NCI-H146 treated with DMSO at 0.1 percent for 48 hours (cell line): ENCODE measurements around the gene KCNH2.

Experiments
- DNase-seq: peaks from one replicate; lab custom pipeline; 2025; ENCODE audit not compliant: unreplicated experiment; lab: John Stamatoyannopoulos, UW

Gene KCNH2

GRCh38 chr7:150976529-150977381 lies 1.4 kb downstream of the KCNH2 start:
- DNase-seq: peak; percentile 34

DNA sequence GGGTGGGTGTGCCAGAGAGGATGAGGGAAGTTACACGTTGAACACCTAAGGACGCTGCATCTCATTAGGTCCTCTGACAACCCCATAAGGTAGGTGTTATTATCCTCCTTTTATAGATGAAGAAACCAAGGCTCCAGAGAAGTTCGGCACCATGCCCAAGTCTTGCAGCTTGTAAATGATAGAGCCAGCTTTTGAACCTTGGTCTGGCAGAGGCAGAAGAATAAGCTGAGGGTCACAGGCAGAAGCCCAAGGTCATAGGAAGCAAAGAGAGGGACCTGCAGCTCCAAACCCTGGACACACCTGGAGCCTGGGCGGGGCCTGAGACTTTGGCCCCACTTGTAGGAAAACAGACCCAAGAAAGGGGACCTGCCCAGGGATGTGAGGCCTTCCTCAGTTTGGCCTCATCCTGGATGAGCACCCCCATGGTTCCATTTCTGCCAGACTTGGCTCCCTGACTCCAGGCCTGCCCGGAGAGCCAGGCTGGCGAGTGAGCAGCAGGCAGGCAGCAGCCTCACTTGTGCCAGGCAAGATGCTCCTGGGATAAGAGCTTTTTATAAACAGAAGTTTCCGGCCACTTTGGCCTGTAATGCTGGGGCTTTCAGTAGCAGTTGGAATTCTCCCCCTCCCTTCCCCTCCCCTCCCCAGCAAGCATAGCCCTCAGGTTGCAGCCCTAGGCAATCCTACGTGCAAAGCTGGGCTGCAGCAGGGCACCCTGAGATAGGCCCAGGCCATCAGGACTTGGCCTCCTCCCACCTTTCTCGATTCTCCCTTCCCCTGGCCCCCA lies 2.4 kb downstream of the KCNH2 start:
- DNase-seq: no peak

DNA sequence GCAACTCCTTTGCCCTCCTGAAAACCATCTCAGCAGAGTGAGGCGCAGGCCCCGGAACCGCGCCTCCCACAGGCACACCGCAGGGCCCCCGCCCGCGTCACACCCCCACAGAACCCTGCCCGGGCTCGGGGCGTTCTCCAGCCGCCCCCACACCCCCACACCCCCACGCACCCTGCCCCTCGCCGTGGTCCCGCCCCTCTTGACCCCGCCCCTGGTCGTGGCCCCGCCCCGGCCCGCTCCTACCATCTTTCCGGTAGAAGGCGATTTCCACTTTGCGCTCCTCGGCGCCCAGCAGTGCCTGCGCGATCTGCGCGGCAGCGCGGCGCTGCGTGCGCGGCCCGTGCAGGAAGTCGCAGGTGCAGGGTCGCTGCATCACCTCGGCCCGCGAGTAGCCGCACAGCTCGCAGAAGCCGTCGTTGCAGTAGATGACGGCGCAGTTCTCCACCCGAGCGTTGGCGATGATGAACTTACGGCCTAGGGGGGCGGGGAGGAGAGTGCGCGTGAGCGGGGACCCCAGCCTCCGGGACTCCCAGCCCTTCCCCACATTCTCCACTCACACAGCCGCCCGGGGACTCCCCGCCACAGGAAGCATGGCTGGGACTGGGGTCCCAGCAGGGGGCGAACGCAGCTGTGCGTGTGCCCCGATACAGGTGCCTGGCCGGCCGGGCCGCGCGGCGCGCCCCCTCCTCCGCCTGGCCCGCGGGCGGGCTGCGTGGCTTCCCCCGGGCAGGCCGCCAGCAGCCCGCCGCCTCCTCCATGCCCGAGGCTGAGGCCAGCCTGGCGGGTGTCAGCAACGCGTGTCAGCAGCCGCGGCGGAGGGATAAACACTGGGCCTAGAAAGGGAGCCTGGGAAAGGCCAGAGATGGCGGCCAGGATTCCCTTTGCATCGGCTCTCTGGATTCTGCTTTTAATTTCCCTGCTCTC lies 3.4 kb downstream of the KCNH2 start:
- DNase-seq: peak; percentile 59

DNA sequence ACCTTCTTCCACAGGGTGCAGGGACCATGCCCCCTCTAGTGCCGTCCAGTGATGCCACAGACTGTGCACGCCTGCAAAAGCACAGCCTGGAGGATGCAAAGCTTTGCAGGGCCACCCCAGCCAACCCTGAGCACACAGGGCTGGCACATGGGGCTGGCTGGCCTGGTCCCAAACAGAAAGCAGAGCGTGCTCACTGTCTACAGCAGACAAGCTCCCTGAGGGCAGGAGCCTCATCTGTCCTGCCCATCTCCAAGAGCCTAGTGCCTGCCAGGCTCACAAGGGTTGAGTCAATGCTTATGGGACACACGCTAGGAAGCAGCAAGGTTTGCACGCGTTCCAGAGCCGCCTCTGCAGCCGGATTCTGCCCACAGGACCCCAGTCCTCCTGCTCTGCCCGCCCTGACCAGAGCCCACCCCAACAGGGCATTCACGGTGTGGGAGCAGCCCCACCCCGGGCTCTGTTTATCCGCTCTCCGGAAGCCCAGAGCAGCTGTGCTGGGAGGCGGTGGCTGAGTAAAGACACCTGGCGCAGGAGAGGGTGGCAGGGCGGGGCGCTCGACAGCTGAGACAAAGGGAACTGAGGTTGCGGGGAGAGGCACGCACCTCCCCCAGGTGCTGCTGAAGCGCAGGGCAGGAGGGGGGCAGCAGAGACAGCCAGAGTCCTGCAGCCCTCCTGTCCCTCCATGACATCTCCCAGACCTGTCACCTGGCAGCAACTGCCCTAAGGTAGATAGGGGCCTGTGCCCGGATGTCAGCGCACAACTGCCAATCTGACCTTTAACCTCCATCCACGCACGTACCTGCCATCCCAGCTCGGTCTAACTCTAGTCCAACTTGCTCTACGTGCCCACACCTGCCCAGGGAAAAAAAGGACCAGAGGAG lies 4.3 kb downstream of the KCNH2 start:
- DNase-seq: peak; percentile 85

DNA sequence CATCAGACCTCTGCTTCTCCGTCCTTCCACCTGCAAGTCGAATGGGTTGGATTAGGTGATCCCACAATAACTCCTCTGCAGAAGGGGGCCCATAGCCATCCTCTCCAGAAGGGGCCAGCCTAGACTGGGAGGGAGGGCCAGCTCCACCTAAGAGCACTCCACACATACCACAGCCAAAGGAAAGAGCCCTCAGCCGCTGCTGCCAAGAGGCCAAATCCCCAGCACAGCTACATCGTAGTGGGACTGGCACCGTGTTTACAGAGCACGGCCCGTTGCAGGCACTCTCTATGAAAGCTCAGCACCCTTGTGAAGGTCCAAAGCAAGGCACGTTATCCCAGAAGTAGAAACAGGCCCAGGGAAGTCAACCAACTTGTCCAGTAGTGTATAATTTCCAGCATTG lies 5.4 kb downstream of the KCNH2 start:
- no peak for DNase-seq

DNA sequence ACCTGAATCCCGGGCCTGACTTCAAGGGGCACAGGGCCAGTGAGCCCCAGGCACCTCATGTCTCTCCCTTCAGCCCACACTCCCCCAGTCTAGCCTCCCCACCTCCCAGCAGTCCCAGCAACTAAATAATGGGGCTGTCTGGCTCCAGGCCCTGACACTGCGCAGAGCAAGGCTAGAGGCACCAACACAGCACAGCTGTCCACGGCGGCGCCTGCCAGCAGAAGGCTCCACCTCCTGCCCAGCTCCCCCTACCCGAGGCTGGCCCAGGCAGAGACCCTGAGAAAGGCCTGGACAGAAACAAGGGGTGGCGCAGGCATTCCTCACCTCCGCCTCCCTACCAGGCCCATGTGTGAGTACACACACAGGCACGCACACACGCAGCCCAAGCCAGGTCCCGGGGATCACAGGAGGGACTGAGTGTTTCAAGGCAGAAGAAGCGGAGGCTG lies 6.1 kb downstream of the KCNH2 start:
- no peak for DNase-seq

DNA sequence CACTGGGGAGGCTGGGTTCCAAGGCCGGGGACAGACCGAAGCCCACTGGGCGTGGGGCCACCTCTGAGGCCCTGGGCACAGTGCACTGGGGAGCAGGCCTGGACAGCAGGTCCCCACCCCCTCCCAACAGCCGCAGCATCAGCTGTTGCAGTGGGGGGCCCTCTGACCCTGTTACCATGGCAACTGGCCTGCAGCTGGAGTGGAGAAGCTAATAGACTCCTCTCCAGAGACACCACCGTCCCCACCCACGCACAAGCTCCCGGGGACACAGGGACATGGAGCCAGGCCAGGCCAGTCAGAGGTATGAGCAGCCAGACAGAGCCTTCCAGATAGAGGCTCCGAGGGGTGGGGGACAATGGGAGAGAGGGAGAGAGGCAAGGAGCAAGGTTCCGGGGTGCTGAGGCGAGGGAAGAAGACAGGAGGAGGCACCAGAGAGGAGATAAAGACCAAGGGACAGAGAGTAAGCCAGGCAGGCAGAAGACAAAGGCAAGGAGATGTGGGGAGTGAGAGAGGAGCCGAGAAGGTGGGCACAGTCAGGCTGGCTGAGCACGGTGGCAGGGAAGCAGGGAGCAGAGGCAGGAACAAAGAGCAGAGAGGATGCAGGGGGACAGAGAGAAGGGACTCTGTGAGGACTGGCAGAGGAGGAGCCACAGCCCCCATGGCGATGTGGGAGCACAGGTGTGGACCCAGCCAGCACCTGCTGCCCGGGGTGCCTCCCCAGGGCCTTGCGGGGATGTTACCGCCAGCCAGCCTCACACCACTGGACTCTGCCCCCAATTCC lies 6.7 kb downstream of the KCNH2 start:
- DNase-seq: no peak

GRCh38 chr7:150970424-150970823 lies 7.7 kb downstream of the KCNH2 start:
- DNase-seq: no peak

DNA sequence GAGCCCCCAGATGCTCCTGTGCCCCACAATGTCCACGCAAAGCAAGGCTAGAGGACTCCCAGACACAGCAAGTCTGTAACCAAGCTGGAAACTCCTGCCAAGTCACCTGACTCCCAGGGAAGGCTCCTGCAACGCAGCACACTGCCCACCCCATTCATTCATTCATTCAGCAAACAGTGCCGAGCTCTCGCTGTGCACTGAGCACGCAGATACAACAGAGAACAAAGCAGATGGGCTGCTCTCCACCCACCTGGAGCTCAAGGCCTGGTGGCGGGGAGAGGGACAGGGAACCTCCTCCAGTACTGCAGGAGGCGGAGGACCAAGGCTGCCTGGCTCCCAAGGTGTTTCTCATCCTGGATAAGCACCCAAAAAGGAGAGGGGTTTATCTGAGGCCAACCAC lies 8.6 kb downstream of the KCNH2 start:
- DNase-seq: no peak

DNA sequence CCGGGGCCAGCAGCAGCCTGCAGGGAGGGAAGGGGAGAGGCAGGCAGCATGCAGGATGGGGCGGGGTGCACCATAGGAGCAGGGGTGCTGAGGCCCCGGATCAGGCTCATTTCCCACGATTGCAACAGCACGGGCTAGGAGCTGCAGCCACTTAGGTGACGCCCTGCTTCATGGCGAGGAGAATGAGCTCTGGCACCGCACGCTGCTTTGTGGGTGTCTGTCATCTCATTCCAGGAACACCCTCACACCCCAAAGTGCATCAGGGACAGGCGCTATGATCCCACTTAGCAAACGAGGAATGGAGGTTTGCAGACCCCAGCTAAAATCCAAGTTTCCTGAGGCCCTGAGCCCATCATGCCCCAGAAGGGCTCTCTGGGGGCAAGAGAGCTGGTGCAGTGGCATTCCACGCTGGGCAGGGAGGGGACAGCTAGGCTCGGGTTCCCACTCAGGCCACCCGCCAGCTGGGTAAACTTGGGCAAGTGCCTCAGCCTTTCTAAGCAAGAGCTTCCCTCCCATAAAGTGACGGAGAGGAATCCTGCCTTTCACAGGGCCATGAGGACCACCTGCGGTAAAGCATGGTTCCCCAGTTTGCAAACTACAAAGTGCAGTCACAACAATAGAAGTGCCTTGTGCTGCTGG lies 9.3 kb downstream of the KCNH2 start:
- no peak for DNase-seq

DNA sequence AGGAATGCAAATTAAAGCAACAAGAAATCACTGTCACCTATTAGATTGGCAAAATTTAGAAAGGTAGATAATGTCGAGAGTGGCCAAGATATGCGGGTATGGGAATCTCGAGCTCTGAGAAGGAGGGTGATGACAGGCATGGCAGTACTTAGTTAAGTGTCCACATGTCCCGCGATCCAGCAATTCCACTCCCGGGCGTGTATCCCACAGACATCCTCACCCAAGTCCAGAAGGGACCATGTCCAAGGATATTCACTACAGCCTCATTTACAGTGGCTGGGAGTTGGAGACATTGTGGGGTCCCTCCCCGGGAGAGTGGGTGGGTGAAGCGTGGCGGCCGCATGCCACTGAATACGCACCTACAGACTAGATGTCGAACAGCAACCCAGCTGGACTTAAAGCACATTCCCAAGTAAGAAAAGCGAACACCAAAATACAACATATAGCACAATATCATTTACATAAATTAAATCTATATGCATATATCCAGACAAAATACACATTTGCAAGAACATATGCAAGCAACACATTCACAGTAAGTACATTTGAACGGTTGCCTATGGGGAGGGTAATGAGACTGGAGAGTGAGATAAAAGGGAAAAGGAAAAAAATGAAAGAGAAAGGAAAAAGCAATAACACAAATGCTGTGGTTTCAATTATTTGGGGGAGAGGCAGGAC lies 9.9 kb downstream of the KCNH2 start:
- DNase-seq: no peak

DNA sequence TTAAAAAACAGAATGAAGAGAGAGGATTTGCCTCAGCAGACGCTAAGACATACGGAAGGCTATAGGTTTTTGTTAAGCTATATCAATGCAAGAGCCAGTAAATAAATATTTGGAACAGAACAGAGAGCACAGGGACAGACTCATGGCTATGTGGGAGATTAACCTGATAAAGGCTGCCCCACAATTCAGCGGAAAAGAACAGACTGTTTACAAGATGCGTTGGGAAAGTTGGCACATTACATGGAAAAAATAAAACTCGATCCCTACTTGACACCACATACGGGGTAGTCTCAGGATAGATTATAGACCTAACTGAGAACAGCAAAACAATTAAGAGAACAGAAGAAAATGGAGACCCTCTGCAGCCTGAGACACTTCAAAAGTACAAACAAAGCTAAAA lies 10.8 kb downstream of the KCNH2 start:
- no peak for DNase-seq

DNA sequence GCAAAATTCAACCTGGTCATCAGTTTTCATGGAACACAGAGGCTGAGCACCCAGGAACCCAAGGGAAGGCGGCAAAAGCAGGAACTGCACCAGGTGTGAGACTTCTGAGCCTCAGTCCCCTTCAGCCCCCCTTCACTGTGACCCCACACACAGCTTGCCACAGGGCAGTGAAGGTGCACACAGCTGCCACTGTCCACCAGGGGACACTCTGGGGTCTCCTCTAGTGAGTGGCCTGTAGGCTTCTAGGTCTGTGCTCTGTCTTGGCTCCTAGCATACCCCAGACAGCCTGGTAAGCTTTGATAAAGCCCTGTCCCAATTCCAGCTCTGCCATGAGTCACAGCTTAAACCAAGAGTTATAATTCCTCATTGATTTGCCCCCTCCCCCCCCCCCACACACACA lies 12.1 kb downstream of the KCNH2 start:
- DNase-seq: no peak

DNA sequence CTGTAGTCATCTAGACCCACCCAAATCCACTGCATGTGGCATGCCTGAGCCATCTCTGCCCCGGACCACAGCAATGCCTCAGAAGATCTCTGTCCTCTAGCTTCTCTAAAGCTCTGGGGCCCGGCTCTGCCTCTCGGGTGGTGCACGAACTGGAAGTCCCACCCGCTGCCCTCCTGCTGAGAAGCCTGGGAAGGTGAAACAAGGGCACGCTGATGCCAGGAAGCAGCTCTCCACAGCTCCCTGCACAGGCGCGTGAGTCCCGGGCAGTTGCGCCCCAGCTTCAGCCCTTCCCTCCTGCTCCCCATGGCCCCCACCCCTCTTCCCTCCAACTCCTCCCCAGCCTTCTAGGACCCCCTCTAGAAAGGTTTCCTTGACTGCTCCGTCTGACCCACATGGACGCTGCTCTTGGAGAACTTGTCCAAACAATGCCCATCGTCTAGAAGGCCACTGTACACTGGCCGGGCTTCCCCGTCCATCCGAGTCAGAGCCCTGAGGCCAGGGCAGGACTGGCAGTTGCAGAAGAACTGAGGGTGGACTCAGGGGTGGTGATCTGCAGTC lies 12.8 kb downstream of the KCNH2 start:
- no peak for DNase-seq

DNA sequence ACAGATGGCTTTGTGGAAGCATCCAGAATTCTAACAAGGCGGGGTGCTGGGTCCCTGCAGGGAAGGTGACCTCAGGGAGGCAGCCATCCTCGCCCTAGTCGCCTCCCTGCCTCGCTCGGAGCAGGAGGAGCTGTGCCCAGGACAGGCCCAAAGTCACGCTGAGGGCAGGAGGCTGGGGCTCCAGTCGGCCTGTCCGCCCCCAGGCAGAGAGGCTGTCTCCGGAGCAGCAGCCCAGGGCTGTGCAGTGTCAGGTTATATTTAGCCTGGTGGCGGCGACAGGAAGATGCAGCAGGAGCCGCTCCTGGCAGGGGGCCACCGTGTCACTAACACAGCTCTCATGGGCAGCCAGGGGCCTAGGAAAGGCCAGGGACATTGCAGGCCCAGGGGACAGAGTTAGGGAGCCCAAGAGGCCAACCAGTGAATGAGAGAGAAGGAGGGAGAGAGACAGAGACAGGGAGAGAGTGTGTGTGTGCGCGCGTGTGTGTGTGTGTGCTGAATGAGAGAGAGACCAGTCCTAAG lies 13.5 kb downstream of the KCNH2 start:
- DNase-seq: peak; percentile 7

DNA sequence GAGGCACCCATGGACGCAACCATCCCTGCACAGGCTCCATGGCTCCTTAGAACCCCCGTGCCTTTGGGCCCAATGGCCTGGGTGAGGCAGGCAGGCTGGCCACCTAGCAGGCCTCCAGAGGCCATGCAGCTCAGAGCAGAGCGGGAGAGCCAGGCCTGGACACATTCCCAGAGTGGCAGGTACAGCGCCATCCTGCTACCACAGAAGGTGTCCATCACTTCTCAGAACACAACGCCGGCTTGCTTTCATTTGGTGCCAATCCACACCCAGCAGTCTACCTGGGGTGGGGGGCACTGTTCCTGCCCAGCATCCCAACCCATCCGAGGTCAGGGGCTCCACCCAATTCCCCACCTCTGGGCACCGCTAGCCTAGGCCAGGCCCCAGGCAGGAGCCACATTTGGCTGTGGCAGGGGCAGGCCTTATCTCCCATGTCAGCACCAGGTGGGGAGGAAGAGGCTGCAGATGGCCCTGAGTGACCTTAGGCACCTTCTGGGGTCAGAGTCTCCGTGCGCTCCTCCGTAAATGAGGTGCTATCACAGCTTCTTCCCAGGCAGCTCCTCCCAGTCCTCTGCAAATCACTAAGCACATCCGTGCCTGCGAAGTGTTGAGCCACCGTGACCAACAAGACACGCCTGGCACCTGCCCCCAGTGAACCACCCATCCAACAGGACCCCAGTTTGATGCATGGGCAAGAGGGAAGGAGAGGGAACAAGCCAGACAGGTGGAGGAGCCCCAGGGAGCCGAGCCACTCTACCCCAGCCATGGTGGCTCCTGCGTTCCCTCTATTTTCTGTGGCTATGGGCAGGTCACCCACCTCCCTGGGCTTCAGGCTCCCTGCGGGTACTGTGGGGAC lies 14.2 kb downstream of the KCNH2 start:
- no peak for DNase-seq
